Activated T-cell treated with anti-CD3 and anti-CD28 coated beads for 4 hours (primary cell): ENCODE results near the gene DNAJA3.

Experiments
- DNase-seq: peaks from one replicate; pipeline ENCODE4 v3.0.0-alpha.2; 2020

The DNAJA3 gene

GRCh38 chr16:4481526-4481925 is 55.9 kb downstream of the DNAJA3 start:
- DNase-seq = no peak

GRCh38 chr16:4481963-4482362 is 56.3 kb downstream of the DNAJA3 start:
- DNase-seq = no peak

- no peak for DNase-seq
Measured at GRCh38 chr16:4486126-4486893, 60.6 kb downstream of the DNAJA3 start.

- no peak for DNase-seq
Measured at GRCh38 chr16:4487955-4488498, 62.4 kb downstream of the DNAJA3 start.

- DNase-seq = no peak
Measured at GRCh38 chr16:4488499-4488967, 62.9 kb downstream of the DNAJA3 start.

GRCh38 chr16:4489030-4489429 is 63.4 kb downstream of the DNAJA3 start:
- no peak for DNase-seq

- DNase-seq = no peak
Measured at GRCh38 chr16:4491898-4492297, 66.2 kb downstream of the DNAJA3 start.

GRCh38 chr16:4494746-4495490 is 69.2 kb downstream of the DNAJA3 start:
- DNase-seq = no peak

- no peak for DNase-seq
Measured at GRCh38 chr16:4495766-4496165, 70.1 kb downstream of the DNAJA3 start.

GRCh38 chr16:4496305-4496704 is 70.6 kb downstream of the DNAJA3 start:
- no peak for DNase-seq

GRCh38 chr16:4498546-4499195 is 73.0 kb downstream of the DNAJA3 start:
- no peak for DNase-seq

- no peak for DNase-seq
Measured at GRCh38 chr16:4499196-4499555, 73.5 kb downstream of the DNAJA3 start.

GRCh38 chr16:4500272-4500671 is 74.6 kb downstream of the DNAJA3 start:
- no peak for DNase-seq

GRCh38 chr16:4501071-4501478 is 75.4 kb downstream of the DNAJA3 start:
- DNase-seq = no peak

GRCh38 chr16:4505356-4506147 is 79.9 kb downstream of the DNAJA3 start:
- peak; percentile 54 for DNase-seq
